ENCODE measurements around the gene TMEM63C. TPM values are rescaled to one million over a fixed set of nuclear protein-coding genes. Genes with fewer than 3 reads are reported as not detected.

TMEM63C gene
- total and polyA plus RNA-seq, 2 experiments from 2014 or later = 0.36 to 1.1 TPM

DNA sequence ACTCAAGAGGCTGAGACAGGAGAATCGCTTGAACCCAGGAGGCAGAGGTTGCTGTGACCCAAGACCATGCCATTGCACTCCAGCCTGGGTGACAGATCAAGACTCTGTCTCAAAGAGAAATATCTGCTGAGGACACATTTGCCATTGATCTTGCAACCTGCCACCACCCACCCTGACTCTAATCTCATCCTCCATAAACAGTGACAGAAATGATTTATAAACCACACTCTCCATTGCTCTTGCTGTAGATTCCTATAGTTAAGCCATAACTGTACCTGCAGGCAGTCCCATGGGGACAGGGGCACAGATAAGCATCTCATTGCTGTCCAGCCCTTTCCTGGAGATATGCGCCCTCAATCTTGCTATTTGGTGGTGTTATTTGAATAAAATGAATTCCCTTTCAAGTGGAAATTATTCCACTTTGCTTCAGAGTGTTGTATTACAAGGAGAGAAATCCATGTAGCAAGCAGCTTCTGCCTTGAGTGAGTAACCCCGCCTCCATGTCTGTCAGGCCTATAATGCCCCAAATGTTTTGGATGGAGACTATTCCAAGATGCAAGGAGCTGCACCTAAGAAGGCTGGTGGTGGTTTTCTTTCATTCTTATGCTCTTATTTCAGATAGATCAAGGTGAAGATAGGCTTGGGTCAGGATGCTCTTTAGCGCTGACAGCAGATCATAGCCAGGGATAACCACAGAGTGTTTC, 37.0 kb upstream of the TMEM63C start:
- H3K4me3 ChIP-seq = no peak overlapping the region
- H3K27me3 ChIP-seq = peaks cover 70% of the 10 kb centered on the region
- peaks cover 2% of the 10 kb centered on the region for H3K4me1 ChIP-seq (ENCODE audit: low read depth)
- H3K9me3 ChIP-seq (ENCODE audit: low read depth) = no peaks in the 10 kb centered on the region
- no peak overlapping the region for H3K27ac ChIP-seq
- TF ChIP-seq CTCF (IDR thresholded peaks at IDR 0.05; ENCODE audit: low read depth, low read length) = no peak
- DNase-seq (ENCODE audit: low read depth in 1 of 2, low spot score in 1 of 2) = no peak
- H3K36me3 ChIP-seq = no peaks in the 10 kb centered on the region

DNA sequence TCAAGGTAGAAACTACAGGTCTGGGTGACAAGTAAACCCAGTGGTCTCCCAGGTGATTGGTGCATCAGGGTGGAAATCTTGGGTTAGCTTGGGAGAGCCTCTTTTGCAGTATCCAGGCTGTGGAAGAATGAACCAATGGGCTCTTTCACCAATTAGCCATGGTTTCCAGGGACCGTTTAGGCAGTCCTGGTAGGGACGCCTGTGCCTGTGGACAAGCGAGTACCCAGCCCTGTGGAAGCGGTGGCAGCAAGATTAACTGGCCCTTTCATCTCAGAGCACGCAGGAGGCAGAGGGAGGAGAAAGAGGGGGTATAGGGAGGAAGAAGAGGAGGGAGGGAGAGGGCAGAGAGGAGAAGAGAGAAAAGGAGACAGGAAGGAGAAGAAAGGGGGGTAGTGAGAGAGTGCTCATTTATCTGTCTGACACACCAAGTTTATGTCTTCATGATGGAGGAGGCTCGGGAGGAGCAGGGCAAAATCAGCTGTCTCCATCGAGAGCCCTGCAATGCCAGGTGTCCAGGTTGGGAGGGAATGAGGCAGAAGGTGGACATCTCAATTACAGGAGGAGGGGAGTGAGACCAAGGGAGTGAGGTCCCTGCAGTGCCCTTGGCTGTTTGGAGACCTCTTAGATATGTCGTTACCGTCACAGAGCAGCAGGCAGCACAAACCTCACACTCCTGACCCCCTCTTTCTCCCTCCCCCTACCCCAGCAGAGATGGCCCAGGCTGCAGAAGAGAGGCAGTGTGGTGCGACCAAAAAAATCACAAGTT, 35.4 kb upstream of the TMEM63C start:
- H3K9me3 ChIP-seq (ENCODE audit: low read depth) = no peaks in the 10 kb centered on the region
- H3K4me1 ChIP-seq (ENCODE audit: low read depth) = no peaks in the 10 kb centered on the region
- H3K27ac ChIP-seq = no peak overlapping the region
- H3K4me3 ChIP-seq = no peak overlapping the region
- no peak for DNase-seq (ENCODE audit: low read depth in 1 of 2, low spot score in 1 of 2)
- no peak for TF ChIP-seq CTCF (IDR thresholded peaks at IDR 0.05; ENCODE audit: low read depth, low read length)
- no peaks in the 10 kb centered on the region for H3K36me3 ChIP-seq
- peaks cover 56% of the 10 kb centered on the region for H3K27me3 ChIP-seq

GRCh38 chr14:77148510-77149231, 32.9 kb upstream of the TMEM63C start:
- Histone ChIP-seq H3K4me1 (ENCODE audit: low read depth) (no peaks in the 10 kb centered on the region), H3K27ac (no peak overlapping the region), H3K36me3 (no peaks in the 10 kb centered on the region), H3K4me3 (no peak overlapping the region), H3K9me3 (ENCODE audit: low read depth) (no peaks in the 10 kb centered on the region), H3K27me3 (peaks cover 33% of the 10 kb centered on the region)
- DNase-seq (ENCODE audit: low read depth in 1 of 2, low spot score in 1 of 2) = no peak
- no peak for TF ChIP-seq CTCF (IDR thresholded peaks at IDR 0.05; ENCODE audit: low read depth, low read length)

GRCh38 chr14:77151245-77151644, 30.4 kb upstream of the TMEM63C start:
- no peak overlapping the region for H3K27ac ChIP-seq
- H3K4me3 ChIP-seq = no peak overlapping the region
- no peaks in the 10 kb centered on the region for H3K9me3 ChIP-seq (ENCODE audit: low read depth)
- peak; percentile 33 to 43 for DNase-seq (ENCODE audit: low read depth in 1 of 2, low spot score in 1 of 2)
- H3K36me3 ChIP-seq = no peaks in the 10 kb centered on the region
- peaks cover 7% of the 10 kb centered on the region for H3K27me3 ChIP-seq
- no peaks in the 10 kb centered on the region for H3K4me1 ChIP-seq (ENCODE audit: low read depth)
- peak; percentile 70 for TF ChIP-seq CTCF (IDR thresholded peaks at IDR 0.05; ENCODE audit: low read depth, low read length)

DNA sequence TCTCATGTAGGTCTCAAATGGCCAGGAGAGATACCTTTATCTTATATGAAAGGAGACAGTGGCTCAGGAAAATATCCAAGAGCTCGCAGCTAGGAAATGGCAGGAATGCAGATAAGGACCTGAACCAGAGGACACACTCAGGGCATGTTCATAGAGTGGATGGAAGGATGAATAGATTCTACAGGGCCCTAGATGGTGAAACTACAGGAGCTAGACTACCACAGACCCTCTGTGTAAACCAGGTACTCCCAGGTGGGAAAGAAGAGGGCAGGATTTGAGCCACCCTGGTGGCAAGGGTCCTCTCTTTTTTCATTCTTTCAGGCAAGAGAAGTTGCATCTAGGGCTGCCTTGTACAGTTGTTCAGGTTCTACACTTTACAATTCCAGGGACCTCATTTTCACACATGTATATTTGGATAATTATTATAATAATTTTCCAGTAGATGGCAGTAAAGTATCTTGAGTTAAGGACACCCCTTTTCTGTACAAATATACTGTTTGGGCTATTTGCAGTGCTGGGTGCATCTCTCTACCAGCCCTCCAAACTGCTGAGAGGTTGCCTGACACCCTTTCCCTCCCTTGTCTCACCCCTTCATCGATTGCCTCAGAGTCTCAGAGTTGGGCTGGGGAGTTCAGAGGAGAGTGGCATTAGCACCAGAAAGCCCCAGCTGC, 29.5 kb upstream of the TMEM63C start:
- H3K36me3 ChIP-seq = no peaks in the 10 kb centered on the region
- no peaks in the 10 kb centered on the region for H3K27me3 ChIP-seq
- H3K4me1 ChIP-seq (ENCODE audit: low read depth) = no peaks in the 10 kb centered on the region
- no peaks in the 10 kb centered on the region for H3K9me3 ChIP-seq (ENCODE audit: low read depth)
- no peak overlapping the region for H3K27ac ChIP-seq
- H3K4me3 ChIP-seq = no peak overlapping the region
- DNase-seq (ENCODE audit: low read depth in 1 of 2, low spot score in 1 of 2) = peak in 1 of 2 donors; percentile 52
- TF ChIP-seq CTCF (IDR thresholded peaks at IDR 0.05; ENCODE audit: low read depth, low read length) = no peak
